ENCODE data around the gene SLC46A1. TPM values are rescaled to one million over a fixed set of nuclear protein-coding genes. Genes with fewer than 3 reads are reported as not detected.

The SLC46A1 gene
- total and polyA plus RNA-seq, 2 of the 13 experiments (the other 11 are each of a cell fraction or from before 2014, with no cell fraction given), result 19.6 to 22.6 TPM

GRCh38 chr17:28405632-28406472, at the start of gene SLC46A1 (continued):
- TF ChIP-seq ZNF407 (CRISPR knock-in tag; IDR thresholded peaks at IDR 0.05; ENCODE audit: not compliant biosample characterization), result peak; percentile 48
- no peak for TF ChIP-seq RFX1 (IDR thresholded peaks at IDR 0.05)
- TF ChIP-seq ZNF558 (CRISPR knock-in tag; IDR thresholded peaks at IDR 0.05; ENCODE audit: borderline replicate concordance), result peak; percentile 66; the same call in 1 of the 2 replicates
- no peak for TF ChIP-seq ZGPAT (CRISPR knock-in tag; IDR thresholded peaks at IDR 0.05)
- TF ChIP-seq MAFG (CRISPR knock-in tag; IDR thresholded peaks at IDR 0.05), result no peak
- TF ChIP-seq ZNF383 (CRISPR knock-in tag; IDR thresholded peaks at IDR 0.05; ENCODE audit: borderline replicate concordance), result 0 out of 2 replicates have a peak, but pooled peaks have one; percentile 45
- TF ChIP-seq ZNF674 (CRISPR knock-in tag; IDR thresholded peaks at IDR 0.05; ENCODE audit: low read depth), result no peak
- TF ChIP-seq RXRB (CRISPR knock-in tag; IDR thresholded peaks at IDR 0.05; ENCODE audit: borderline replicate concordance), result 0 out of 2 replicates have a peak, but pooled peaks have one; percentile 21
- TF ChIP-seq GATA4 (IDR thresholded peaks at IDR 0.05; ENCODE audit: borderline replicate concordance, low read depth), result no peak
- TF ChIP-seq HNF4G (IDR thresholded peaks at IDR 0.05; ENCODE audit: borderline replicate concordance, low read depth, low read length), result no peak
- TF ChIP-seq HNF4G (CRISPR knock-in tag; IDR thresholded peaks at IDR 0.05; ENCODE audit: borderline replicate concordance, low read depth), result peak; percentile 46; the same call in 1 of the 2 replicates
- no peak for TF ChIP-seq HNRNPK (IDR thresholded peaks at IDR 0.05; ENCODE audit: low read depth, low read length, poor library complexity, severe bottlenecking)
- peak; percentile 81; the same call in 1 of the 2 replicates for TF ChIP-seq ZC3H13 (CRISPR knock-in tag; IDR thresholded peaks at IDR 0.05)
- TF ChIP-seq KMT2B (CRISPR knock-in tag; IDR thresholded peaks at IDR 0.05), result 0 out of 2 replicates have a peak, but pooled peaks have one; percentile 28
- 0 out of 2 replicates have a peak, but pooled peaks have one; percentile 38 for TF ChIP-seq NR2C2 (CRISPR knock-in tag; IDR thresholded peaks at IDR 0.05; ENCODE audit: borderline replicate concordance)
- 0 out of 2 replicates have a peak, but pooled peaks have one; percentile 64 for TF ChIP-seq PAX8 (CRISPR knock-in tag; IDR thresholded peaks at IDR 0.05; ENCODE audit: borderline replicate concordance)
- no peak for TF ChIP-seq ZNF841 (CRISPR knock-in tag; IDR thresholded peaks at IDR 0.05; ENCODE audit: borderline replicate concordance)
- TF ChIP-seq KMT2A (CRISPR knock-in tag; IDR thresholded peaks at IDR 0.05), result peak; percentile 23
- TF ChIP-seq ZBTB7A (CRISPR knock-in tag; IDR thresholded peaks at IDR 0.05), result peak; percentile 22; the same call in 1 of the 2 replicates
- 0 out of 2 replicates have a peak, but pooled peaks have one; percentile 4 for TF ChIP-seq ZNF350 (CRISPR knock-in tag; IDR thresholded peaks at IDR 0.05; ENCODE audit: borderline replicate concordance, low read depth)
